K562 (cell line): ENCODE measurements around the gene LNPEP. TPM values are rescaled to one million over a fixed set of nuclear protein-coding genes. Genes with fewer than 3 reads are reported as not detected.

Experiments used
- ATAC-seq: fragments of 200-7000 bp; cut with Tn5 transposase; 3 replicates; pipeline ENCODE4 v1.9.1; 2020; ENCODE audit warnings: moderate library complexity
- BruUV-seq: library from RNA; stranded (reverse); fragments of 400-500 nt; replicated peaks from 2 replicates; lab custom pipeline; 2021; lab: Mats Ljungman, UMichigan
- CTCF ChIA-PET: fragments of 300-600 bp; formaldehyde crosslinking; extraction: SDS; loops from one replicate; lab custom pipeline; 2021; ENCODE audit warnings: low intra/inter-chr PET ratio; lab: Yijun Ruan, JAX
- POLR2A ChIA-PET: fragments of 300-600, 350-650 bp; sonication (Branson Sonifier 250); formaldehyde crosslinking; extraction: SDS; loops from one replicate; lab custom pipeline; 2021; ENCODE audit warnings: antibody characterized with exemption, inconsistent platforms; lab: Yijun Ruan, JAX
- DNase-seq, 4 experiments: peaks; one replicate each; pipeline versions ENCODE4 v3.0.0 to v3.0.0-alpha.2; 2011 to 2018; ENCODE audit warnings: low spot score in 3 of 4, mixed read lengths in 3 of 4; ENCODE audit errors: extremely low read depth in 1 of 4
- FAIRE-seq: peaks from 2 replicates; lab custom pipeline; 2011; peaks lifted over from hg19 to GRCh38; lab: Jason Lieb, UNC
- H2AFZ ChIP-seq: 2 replicates; pipeline ENCODE4 v1.6.0; 2011; ENCODE audit warnings: low read depth, low read length, control low read depth, inconsistent platforms
- H3K27ac ChIP-seq: fragments of 200-600 bp; 3 replicates; pipeline ENCODE4 v1.8.0; 2011; ENCODE audit warnings: low read depth, mild to moderate bottlenecking, control low read depth, inconsistent platforms, low read length, moderate library complexity, mixed read lengths; ENCODE audit errors: extremely low read depth
- H3K27me3 ChIP-seq, 2 experiments: fragments of 300-600 bp in 1 of 2; 2 replicates in 1 of 2; 3 replicates in 1 of 2; pipeline versions ENCODE4 v1.6.0 to v1.8.0; 2011; ENCODE audit warnings: inconsistent platforms in 2 of 2, low read length in 2 of 2, mild to moderate bottlenecking in 1 of 2, mixed read lengths in 1 of 2, moderate library complexity in 1 of 2; ENCODE audit not compliant: control insufficient read depth in 2 of 2, insufficient read depth in 2 of 2
- H3K36me3 ChIP-seq: fragments of 300-600 bp; 3 replicates; pipeline ENCODE4 v1.8.0; 2011; ENCODE audit warnings: mild to moderate bottlenecking, low read length, inconsistent platforms; ENCODE audit not compliant: control insufficient read depth, insufficient read depth
- H3K4me1 ChIP-seq, 2 experiments: fragments of 200-600 bp in 1 of 2; replicated peaks in 1 of 2; 2 replicates in 1 of 2; 3 replicates in 1 of 2; pipeline versions ENCODE4 v1.5.1 to v1.8.0; 2011; ENCODE audit warnings: inconsistent platforms in 2 of 2, low read length in 2 of 2, mild to moderate bottlenecking in 1 of 2, mixed read lengths in 1 of 2, moderate library complexity in 1 of 2; ENCODE audit not compliant: control insufficient read depth in 2 of 2, insufficient read depth in 2 of 2
- H3K4me2 ChIP-seq: 2 replicates; pipeline ENCODE4 v1.6.1; 2011; ENCODE audit warnings: low read length, control low read depth, inconsistent platforms, mixed read lengths; ENCODE audit not compliant: insufficient read depth
- H3K4me3 ChIP-seq: fragments of 200-600 bp; sonication (generic), shearing (Covaris generic); 2 replicates; pipeline ENCODE4 v1.5.1; 2016; ENCODE audit warnings: control low read depth, inconsistent platforms
- H3K79me2 ChIP-seq: fragments of 200-600 bp; 3 replicates; pipeline ENCODE4 v1.8.0; 2011; ENCODE audit warnings: low read length, inconsistent platforms; ENCODE audit not compliant: control insufficient read depth, insufficient read depth
- H3K9ac ChIP-seq, 2 experiments: 2 replicates each; pipeline versions ENCODE4 v1.6.0 to v1.6.1; 2011; ENCODE audit warnings: low read depth in 2 of 2, low read length in 2 of 2, control low read depth in 1 of 2, inconsistent platforms in 1 of 2, mild to moderate bottlenecking in 1 of 2, mixed read lengths in 1 of 2; ENCODE audit not compliant: insufficient read depth in 1 of 2
- H3K9me1 ChIP-seq: one replicate; pipeline ENCODE4 v1.6.0; 2011; ENCODE audit warnings: inconsistent platforms, mild to moderate bottlenecking, low read length, moderate library complexity; ENCODE audit not compliant: control insufficient read depth, insufficient read depth
- H3K9me3 ChIP-seq: replicated peaks from 2 replicates; pipeline ENCODE4 v1.5.1; 2011; ENCODE audit warnings: low read depth, low read length, inconsistent platforms; ENCODE audit not compliant: control insufficient read depth, insufficient read depth
- H4K20me1 ChIP-seq: replicated peaks from 2 replicates; pipeline ENCODE4 v1.6.1; 2011; ENCODE audit warnings: low read length, inconsistent platforms, mixed read lengths; ENCODE audit not compliant: control insufficient read depth, insufficient read depth
- ARID1B ChIP-seq: fragments of 450-650 bp; IDR thresholded peaks from 2 replicates; pipeline ENCODE4 v1.6.1; 2016; ENCODE audit warnings: antibody characterized with exemption, mild to moderate bottlenecking, inconsistent platforms
- C11orf30 ChIP-seq: fragments of 450-650 bp; IDR thresholded peaks from 2 replicates; pipeline ENCODE4 v1.6.1; 2016; ENCODE audit warnings: low read depth, mild to moderate bottlenecking
- ESRRA ChIP-seq: fragments of 450-650 bp; IDR thresholded peaks from 2 replicates; pipeline ENCODE4 v1.6.1; 2014; ENCODE audit warnings: low read depth, mild to moderate bottlenecking, moderate library complexity, borderline replicate concordance
- ETV1 ChIP-seq: fragments of 450-650 bp; conservative IDR thresholded peaks from 2 replicates; pipeline ENCODE4 v1.6.1; 2016; ENCODE audit warnings: missing genetic modification characterization, control low read depth, low read depth, missing compliant biosample characterization
- FOS ChIP-seq: IDR thresholded peaks from 3 replicates; pipeline ENCODE4 v1.6.1; 2011; ENCODE audit not compliant: insufficient read length; ENCODE audit errors: extremely low read depth
- FOXP1 ChIP-seq: sonication (generic); formaldehyde crosslinking; IDR thresholded peaks from 2 replicates; pipeline ENCODE4 v1.8.0; 2022; ENCODE audit warnings: mild to moderate bottlenecking, missing genetic modification reagents
- NRF1 ChIP-seq, 2 experiments: fragments of 450-650 bp; IDR thresholded peaks in 1 of 2; conservative IDR thresholded peaks in 1 of 2; 2 replicates each; pipeline ENCODE4 v1.6.1; 2014; ENCODE audit warnings: mild to moderate bottlenecking in 2 of 2
- RBM39 ChIP-seq: fragments of 200-400 bp; formaldehyde crosslinking; optimal IDR thresholded peaks from 2 replicates; pipeline ENCODE3; 2018; ENCODE audit warnings: low read depth, low read length
- SMARCE1 ChIP-seq: fragments of 450-650 bp; IDR thresholded peaks from 2 replicates; pipeline ENCODE4 v1.7.1; 2016; ENCODE audit warnings: mild to moderate bottlenecking
- SRF ChIP-seq, 2 experiments: fragments of 250-450, 450-650 bp in 1 of 2; sonication (Bioruptor Pico) in 1 of 2; sonication (generic) in 1 of 2; formaldehyde crosslinking; IDR thresholded peaks; 2 replicates each; pipeline versions ENCODE4 v1.5.0 to v1.5.1; 2020 to 2022; ENCODE audit warnings: mild to moderate bottlenecking in 1 of 2, missing genetic modification reagents in 1 of 2
- TBL1XR1 ChIP-seq, 2 experiments: IDR thresholded peaks; 2 replicates each; pipeline ENCODE4 v1.6.1; 2012; ENCODE audit warnings: improper control_type of control experiment in 2 of 2, low read length in 2 of 2, mild to moderate bottlenecking in 1 of 2
- ZBED1 ChIP-seq: IDR thresholded peaks from 2 replicates; pipeline ENCODE4 v1.6.1; 2014
- ZNF12 ChIP-seq: sonication (generic); formaldehyde crosslinking; IDR thresholded peaks from 2 replicates; pipeline ENCODE4 v1.4.0; 2020; ENCODE audit warnings: mild to moderate bottlenecking, missing genetic modification reagents
- WGBS: fragments of 100-300 bp; shearing (Covaris generic); methylation state at CpG from one replicate; pipeline ENCODE4 v1.1.6; 2016; ENCODE audit warnings: low coverage, mixed read lengths; ENCODE audit not compliant: insufficient coverage; ENCODE audit errors: missing lambda C conversion rate; 5-methylcytosine and 5-hydroxymethylcytosine counted together
- in situ Hi-C: fragments of 300-500 bp; cut with MboI; formaldehyde crosslinking; loops from 4 replicates; pipeline ENCODE4 v1.15.0; 2018; ENCODE audit warnings: inconsistent platforms, mixed read lengths
- intact Hi-C: fragments of 100-400 bp; cut with micrococcal nuclease; formaldehyde crosslinking; loops from 2 replicates; pipeline ENCODE4 v1.14.2; 2022
- polyA plus RNA-seq, 8 experiments: library from polyadenylated mRNA; depleted of rRNA in 4 of 8; stranded (reverse) in 5 of 8; unstranded in 3 of 8; fragments of >200 nt; fragmentation: Nextera tagmentation in 2 of 8; fragmentation: Illumina TruSeq in 1 of 8; extraction: Ambion mirVana in 2 of 8; extraction: Trizol in 1 of 8; gene quantifications; 2 replicates each; pipeline versions ENCODE4 v1.2.1 to v1.2.3, GENCODE V29; 2011 to 2014; ENCODE audit warnings: inconsistent platforms in 1 of 8, missing spikeins in 1 of 8
- total RNA-seq, 7 experiments: library from RNA; depleted of rRNA in 6 of 7; stranded (reverse); fragments of >200 nt in 6 of 7; fragmentation: Illumina TruSeq in 2 of 7; extraction: Trizol in 2 of 7; gene quantifications; 2 replicates each; pipeline versions ENCODE4 v1.2.1 to v1.2.3, GENCODE V29; 2011 to 2021; ENCODE audit warnings: low replicate concordance in 1 of 7
- TF ChIP-seq, protein P1 (sequence below): fragments of 450-650 bp; IDR thresholded peaks from 2 replicates; pipeline ENCODE4 v1.7.0; 2016; ENCODE audit warnings: borderline replicate concordance
- TF ChIP-seq, protein P2 (sequence below): fragments of 450-650 bp; formaldehyde crosslinking; IDR thresholded peaks from 2 replicates; pipeline ENCODE4 v1.4.0; 2022; ENCODE audit warnings: missing genetic modification characterization
- TF ChIP-seq, protein P3 (sequence below): fragments of 250-450 bp; sonication (Bioruptor Pico); IDR thresholded peaks from 2 replicates; pipeline ENCODE4 v1.5.0; 2020; ENCODE audit warnings: mild to moderate bottlenecking, borderline replicate concordance

Gene LNPEP
- total and polyA plus RNA-seq, 9 of the 15 experiments (the other 6 are each of a cell fraction or from before 2014, with no cell fraction given) = 2.6 to 27.9 (median 11.2) TPM

DNA sequence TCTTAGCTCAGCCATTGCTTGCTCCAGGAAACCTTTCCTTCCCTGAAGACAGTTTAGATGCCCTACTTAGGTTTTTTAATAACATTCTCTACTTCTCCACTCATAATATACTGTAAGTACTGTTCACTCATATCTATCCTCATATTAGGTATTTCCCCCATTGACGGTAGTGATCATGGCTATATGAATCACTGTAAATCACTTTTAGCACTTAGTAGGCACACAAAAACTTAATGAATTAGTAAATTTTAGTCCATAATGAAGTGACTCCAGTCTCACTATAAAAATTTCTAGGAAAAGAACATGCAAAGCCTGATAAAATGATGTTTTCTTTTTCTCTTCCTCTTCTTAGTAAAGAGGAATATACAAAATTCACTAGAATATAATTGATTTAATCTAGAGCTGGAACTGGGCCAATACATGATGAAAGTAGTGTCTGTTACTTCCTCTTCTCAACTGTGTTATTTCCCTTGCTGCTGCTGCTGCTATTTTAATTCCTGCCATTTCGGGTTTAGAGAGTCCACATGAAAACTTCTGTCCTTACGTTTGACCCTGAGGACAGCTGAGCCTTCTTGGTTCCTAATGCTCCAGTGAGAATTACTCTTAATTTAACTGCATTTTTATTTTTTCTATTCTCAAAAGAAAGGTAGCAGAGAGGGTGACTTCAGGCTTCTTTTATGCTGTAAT is 73.5 kb downstream of the LNPEP start (continued):
- TF ChIP-seq FOXP1 (no peak), NRF1 (conservative IDR thresholded peaks at IDR 0.05 in 1 of 2, IDR thresholded peaks at IDR 0.05 in 1 of 2) (no peak), ARID1B (0 out of 2 replicates have a peak, but pooled peaks have one; percentile 34), SMARCE1 (0 out of 2 replicates have a peak, but pooled peaks have one; percentile 42), ESRRA (peak; percentile 29; the same call in 1 of the 2 replicates), ZNF12 (CRISPR knock-in tag) (no peak), FOS (no peak)
- TF ChIP-seq, protein P1, sequence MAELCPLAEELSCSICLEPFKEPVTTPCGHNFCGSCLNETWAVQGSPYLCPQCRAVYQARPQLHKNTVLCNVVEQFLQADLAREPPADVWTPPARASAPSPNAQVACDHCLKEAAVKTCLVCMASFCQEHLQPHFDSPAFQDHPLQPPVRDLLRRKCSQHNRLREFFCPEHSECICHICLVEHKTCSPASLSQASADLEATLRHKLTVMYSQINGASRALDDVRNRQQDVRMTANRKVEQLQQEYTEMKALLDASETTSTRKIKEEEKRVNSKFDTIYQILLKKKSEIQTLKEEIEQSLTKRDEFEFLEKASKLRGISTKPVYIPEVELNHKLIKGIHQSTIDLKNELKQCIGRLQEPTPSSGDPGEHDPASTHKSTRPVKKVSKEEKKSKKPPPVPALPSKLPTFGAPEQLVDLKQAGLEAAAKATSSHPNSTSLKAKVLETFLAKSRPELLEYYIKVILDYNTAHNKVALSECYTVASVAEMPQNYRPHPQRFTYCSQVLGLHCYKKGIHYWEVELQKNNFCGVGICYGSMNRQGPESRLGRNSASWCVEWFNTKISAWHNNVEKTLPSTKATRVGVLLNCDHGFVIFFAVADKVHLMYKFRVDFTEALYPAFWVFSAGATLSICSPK = no peak

DNA sequence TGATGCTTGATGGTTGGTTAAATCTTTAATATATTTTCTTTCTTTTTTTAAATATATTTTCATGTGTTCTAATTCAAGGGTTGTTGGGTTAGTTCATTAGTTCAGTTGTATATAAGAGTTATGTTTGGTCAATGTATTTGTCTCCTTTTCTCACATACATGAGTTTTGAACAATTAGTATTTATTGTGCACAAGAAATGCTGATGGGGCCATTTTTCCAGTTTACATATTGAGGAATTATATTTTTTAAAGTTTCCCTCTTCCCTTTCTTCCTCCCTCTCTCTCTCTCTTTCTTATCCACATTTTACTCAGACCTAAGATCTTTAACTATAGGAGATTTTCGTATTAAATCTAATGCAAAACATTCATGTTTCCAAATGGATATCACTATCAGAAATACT is 74.0 kb downstream of the LNPEP start:
- no peaks in the 10 kb centered on the region for H4K20me1 ChIP-seq
- H3K79me2 ChIP-seq = no peaks in the 10 kb centered on the region
- no peak overlapping the region for H3K4me3 ChIP-seq
- H3K27me3 ChIP-seq = no peaks in the 10 kb centered on the region
- H3K9ac ChIP-seq = no peak overlapping the region
- ATAC-seq (no peak), FAIRE-seq (no peak), DNase-seq (no peak)
- H3K9me1 ChIP-seq = no peaks in the 10 kb centered on the region
- in situ Hi-C loops (loop anchor here (5.0 kb wide), 1 partner anchor 142 kb away; no protein-coding TSS in a partner anchor), intact Hi-C loops (no loop called here)
- H3K4me2 ChIP-seq = no peak overlapping the region
- POLR2A ChIA-PET = interaction anchor here (1.4 kb wide), 1 partner anchor 8 kb away, joined by 4 read pairs; no protein-coding TSS in a partner anchor
- no peaks in the 10 kb centered on the region for H3K9me3 ChIP-seq
- peaks cover 0 to 8% of the 10 kb centered on the region in 2 experiments; a peak in 1 of 5 replicates for H3K4me1 ChIP-seq
- peak overlapping the region; percentile 69; the same call in 2 of the 3 replicates for H3K27ac ChIP-seq
- CTCF ChIA-PET = no interaction called here
- no peak overlapping the region for H2AFZ ChIP-seq
- peaks cover 31% of the 10 kb centered on the region; the same call in 1 of the 3 replicates for H3K36me3 ChIP-seq
- TSS peak; percentile 58 for BruUV-seq
- WGBS = 60% methylated on average over 1 of the region's 1 CpG
- no peak for TF ChIP-seq NRF1 (conservative IDR thresholded peaks at IDR 0.05 in 1 of 2, IDR thresholded peaks at IDR 0.05 in 1 of 2)
- TF ChIP-seq C11orf30 = peak; percentile 88
- no peak for TF ChIP-seq SRF (CRISPR knock-in tag; IDR thresholded peaks at IDR 0.05)
- TF ChIP-seq ZBED1 = no peak
- TF ChIP-seq RBM39 = no peak
- no peak for TF ChIP-seq TBL1XR1 (IDR thresholded peaks at IDR 0.05; ENCODE audit: low read length in 2 of 2)
- TF ChIP-seq, protein P2, sequence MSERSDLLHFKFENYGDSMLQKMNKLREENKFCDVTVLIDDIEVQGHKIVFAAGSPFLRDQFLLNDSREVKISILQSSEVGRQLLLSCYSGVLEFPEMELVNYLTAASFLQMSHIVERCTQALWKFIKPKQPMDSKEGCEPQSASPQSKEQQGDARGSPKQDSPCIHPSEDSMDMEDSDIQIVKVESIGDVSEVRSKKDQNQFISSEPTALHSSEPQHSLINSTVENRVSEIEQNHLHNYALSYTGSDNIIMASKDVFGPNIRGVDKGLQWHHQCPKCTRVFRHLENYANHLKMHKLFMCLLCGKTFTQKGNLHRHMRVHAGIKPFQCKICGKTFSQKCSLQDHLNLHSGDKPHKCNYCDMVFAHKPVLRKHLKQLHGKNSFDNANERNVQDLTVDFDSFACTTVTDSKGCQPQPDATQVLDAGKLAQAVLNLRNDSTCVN = no peak
- TF ChIP-seq, protein P3, sequence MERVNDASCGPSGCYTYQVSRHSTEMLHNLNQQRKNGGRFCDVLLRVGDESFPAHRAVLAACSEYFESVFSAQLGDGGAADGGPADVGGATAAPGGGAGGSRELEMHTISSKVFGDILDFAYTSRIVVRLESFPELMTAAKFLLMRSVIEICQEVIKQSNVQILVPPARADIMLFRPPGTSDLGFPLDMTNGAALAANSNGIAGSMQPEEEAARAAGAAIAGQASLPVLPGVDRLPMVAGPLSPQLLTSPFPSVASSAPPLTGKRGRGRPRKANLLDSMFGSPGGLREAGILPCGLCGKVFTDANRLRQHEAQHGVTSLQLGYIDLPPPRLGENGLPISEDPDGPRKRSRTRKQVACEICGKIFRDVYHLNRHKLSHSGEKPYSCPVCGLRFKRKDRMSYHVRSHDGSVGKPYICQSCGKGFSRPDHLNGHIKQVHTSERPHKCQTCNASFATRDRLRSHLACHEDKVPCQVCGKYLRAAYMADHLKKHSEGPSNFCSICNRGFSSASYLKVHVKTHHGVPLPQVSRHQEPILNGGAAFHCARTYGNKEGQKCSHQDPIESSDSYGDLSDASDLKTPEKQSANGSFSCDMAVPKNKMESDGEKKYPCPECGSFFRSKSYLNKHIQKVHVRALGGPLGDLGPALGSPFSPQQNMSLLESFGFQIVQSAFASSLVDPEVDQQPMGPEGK (CRISPR knock-in tag) = no peak
- TF ChIP-seq ETV1 = no peak
